D721Med (cell line): Measurements from ENCODE around the gene MATK.

Experiments used
- DNase-seq: peaks from one replicate; pipeline ENCODE4 v3.0.0; 2011; ENCODE audit warnings: low spot score; ENCODE audit not compliant: insufficient read length
- FAIRE-seq: peaks from 2 replicates; lab custom pipeline; 2011; peaks lifted over from hg19 to GRCh38; lab: Jason Lieb, UNC
- TF ChIP-seq, protein P1 (sequence below): IDR thresholded peaks from 2 replicates; pipeline ENCODE4 v1.5.1; 2012; ENCODE audit warnings: mild to moderate bottlenecking, control low read depth; ENCODE audit not compliant: insufficient read depth; ENCODE audit errors: missing control alignments

The MATK gene

DNA sequence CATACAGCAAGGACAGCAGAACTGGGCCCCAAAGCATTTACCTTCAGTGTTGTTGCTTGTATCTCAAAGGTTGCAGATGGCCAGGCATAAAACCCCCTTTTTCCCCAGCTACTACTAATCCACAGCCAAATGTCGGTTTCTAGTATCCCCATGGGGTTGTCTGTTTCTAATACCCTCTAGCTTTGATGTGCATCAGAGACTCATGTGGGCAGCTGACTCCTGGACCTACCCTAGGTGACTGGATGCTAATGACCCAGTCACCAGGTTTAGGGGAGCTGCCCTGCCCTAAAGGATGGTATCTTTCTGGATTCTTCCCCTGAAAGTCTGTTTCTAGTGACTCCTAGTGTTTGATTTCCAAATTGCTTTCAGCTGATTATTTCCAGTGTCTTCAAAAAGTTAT lies 54.1 kb downstream of the MATK start:
- DNase-seq = no peak
- TF ChIP-seq, protein P1, sequence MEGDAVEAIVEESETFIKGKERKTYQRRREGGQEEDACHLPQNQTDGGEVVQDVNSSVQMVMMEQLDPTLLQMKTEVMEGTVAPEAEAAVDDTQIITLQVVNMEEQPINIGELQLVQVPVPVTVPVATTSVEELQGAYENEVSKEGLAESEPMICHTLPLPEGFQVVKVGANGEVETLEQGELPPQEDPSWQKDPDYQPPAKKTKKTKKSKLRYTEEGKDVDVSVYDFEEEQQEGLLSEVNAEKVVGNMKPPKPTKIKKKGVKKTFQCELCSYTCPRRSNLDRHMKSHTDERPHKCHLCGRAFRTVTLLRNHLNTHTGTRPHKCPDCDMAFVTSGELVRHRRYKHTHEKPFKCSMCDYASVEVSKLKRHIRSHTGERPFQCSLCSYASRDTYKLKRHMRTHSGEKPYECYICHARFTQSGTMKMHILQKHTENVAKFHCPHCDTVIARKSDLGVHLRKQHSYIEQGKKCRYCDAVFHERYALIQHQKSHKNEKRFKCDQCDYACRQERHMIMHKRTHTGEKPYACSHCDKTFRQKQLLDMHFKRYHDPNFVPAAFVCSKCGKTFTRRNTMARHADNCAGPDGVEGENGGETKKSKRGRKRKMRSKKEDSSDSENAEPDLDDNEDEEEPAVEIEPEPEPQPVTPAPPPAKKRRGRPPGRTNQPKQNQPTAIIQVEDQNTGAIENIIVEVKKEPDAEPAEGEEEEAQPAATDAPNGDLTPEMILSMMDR = no peak
- FAIRE-seq = no peak

DNA sequence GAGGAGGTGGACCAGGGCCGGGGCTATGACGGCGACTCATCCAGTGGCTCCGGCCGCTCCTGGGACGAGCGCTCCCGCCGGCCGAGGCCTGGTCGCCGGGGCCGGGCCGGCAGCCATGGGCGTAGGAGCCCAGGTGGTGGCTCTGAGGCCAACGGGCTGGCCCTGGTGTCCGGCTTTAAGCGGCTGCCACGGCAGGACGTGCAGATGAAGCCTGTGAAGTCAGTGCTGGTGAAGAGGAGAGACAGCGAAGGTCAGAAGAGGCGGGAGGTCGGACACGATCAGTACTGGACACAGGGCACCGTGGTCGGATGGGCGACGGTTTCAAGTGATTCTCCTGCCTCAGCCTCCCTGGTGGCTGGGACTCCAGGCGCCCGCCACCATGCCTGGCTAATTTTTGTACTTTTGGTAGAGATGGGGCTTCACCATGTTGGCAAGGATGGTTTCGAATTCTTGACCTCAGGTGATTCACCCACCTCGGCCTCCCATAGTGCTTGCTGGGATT lies 55.7 kb downstream of the MATK start:
- FAIRE-seq (no peak), DNase-seq (no peak)
- TF ChIP-seq, protein P1 = no peak
